HEK293 (cell line): ENCODE data around the gene LDLRAD4.

Source experiments
- CTCF ChIP-seq: fragments of 450-650 bp; formaldehyde crosslinking; IDR thresholded peaks from 2 replicates; pipeline ENCODE4 v1.5.1; 2016; ENCODE audit warnings: missing biosample characterization, missing genetic modification characterization
- ZNF146 ChIP-seq: fragments of 450-650 bp; formaldehyde crosslinking; IDR thresholded peaks from 2 replicates; pipeline ENCODE4 v1.5.1; 2016; ENCODE audit warnings: missing biosample characterization, missing genetic modification characterization
- ZNF394 ChIP-seq: fragments of 450-650 bp; formaldehyde crosslinking; IDR thresholded peaks from 2 replicates; pipeline ENCODE4 v1.5.1; 2016; ENCODE audit warnings: missing biosample characterization, missing genetic modification characterization, mild to moderate bottlenecking, moderate library complexity, borderline replicate concordance

GRCh38 chr18:13380691-13381070 is 162.1 kb downstream of the LDLRAD4 start:
- TF ChIP-seq ZNF394 = no peak
- no peak for TF ChIP-seq CTCF (tag by site-specific recombination)
- no peak for TF ChIP-seq ZNF146 (tag by site-specific recombination)
